Nephron progenitor cell (in vitro differentiated cells): Measurements from ENCODE around the gene UBE2R2.
"Not testable (repeated sequence)": the region's sequence is repeated elsewhere in the genome, so short reads cannot be mapped to it uniquely, and the experiment has no call there.

Experiments
- DNase-seq: peaks from one replicate; pipeline ENCODE4 v3.0.0; 2021
- H3K27ac Mint-ChIP-seq: 2 replicates; pipeline ENCODE4 v1.8.0; 2021; ENCODE audit warnings: mild to moderate bottlenecking, moderate library complexity, mixed read lengths
- H3K27me3 Mint-ChIP-seq: 2 replicates; pipeline ENCODE4 v1.8.0; 2021; ENCODE audit warnings: mild to moderate bottlenecking, low read depth, mixed read lengths; ENCODE audit not compliant: poor library complexity
- H3K36me3 Mint-ChIP-seq: 2 replicates; pipeline ENCODE4 v1.8.0; 2021; ENCODE audit warnings: low read depth, mixed read lengths
- H3K4me1 Mint-ChIP-seq: 2 replicates; pipeline ENCODE4 v1.8.0; 2021; ENCODE audit warnings: mixed read lengths
- H3K4me3 Mint-ChIP-seq: 2 replicates; pipeline ENCODE4 v1.8.0; 2021; ENCODE audit warnings: mild to moderate bottlenecking, moderate library complexity, mixed read lengths
- H3K9me3 Mint-ChIP-seq: 2 replicates; pipeline ENCODE4 v1.8.0; 2021; ENCODE audit warnings: mild to moderate bottlenecking, moderate library complexity, mixed read lengths
- CTCF ChIP-seq: fragments of 200-600 bp; sonication (generic); IDR thresholded peaks from 2 replicates; pipeline ENCODE4 v1.5.0; 2021; ENCODE audit warnings: antibody characterized with exemption

The UBE2R2 gene

GRCh38 chr9:33851301-33851700 lies 34.3 kb downstream of the UBE2R2 start:
- H3K4me1 Mint-ChIP-seq = peaks cover 16% of the 10 kb centered on the region
- peaks cover 3% of the 10 kb centered on the region for H3K9me3 Mint-ChIP-seq
- H3K27ac Mint-ChIP-seq = peak overlapping the region; percentile 57
- no peaks in the 10 kb centered on the region for H3K27me3 Mint-ChIP-seq
- H3K4me3 Mint-ChIP-seq = no peak overlapping the region
- TF ChIP-seq CTCF = no peak
- peaks cover 29% of the 10 kb centered on the region for H3K36me3 Mint-ChIP-seq
- DNase-seq = no peak

GRCh38 chr9:33852216-33852826 lies 35.4 kb downstream of the UBE2R2 start:
- peaks cover 30% of the 10 kb centered on the region for H3K36me3 Mint-ChIP-seq
- H3K27me3 Mint-ChIP-seq = no peaks in the 10 kb centered on the region
- DNase-seq = peak; percentile 21
- peak overlapping the region; percentile 29 for H3K27ac Mint-ChIP-seq
- no peaks in the 10 kb centered on the region for H3K9me3 Mint-ChIP-seq
- H3K4me3 Mint-ChIP-seq = no peak overlapping the region
- TF ChIP-seq CTCF = peak; percentile 25
- H3K4me1 Mint-ChIP-seq = peaks cover 16% of the 10 kb centered on the region

GRCh38 chr9:33856247-33856646 lies 39.3 kb downstream of the UBE2R2 start:
- no peak overlapping the region for H3K4me3 Mint-ChIP-seq
- no peak for TF ChIP-seq CTCF
- H3K4me1 Mint-ChIP-seq = peaks cover 2% of the 10 kb centered on the region
- no peak for DNase-seq
- peaks cover 48% of the 10 kb centered on the region for H3K36me3 Mint-ChIP-seq
- no peaks in the 10 kb centered on the region for H3K27me3 Mint-ChIP-seq
- H3K27ac Mint-ChIP-seq = no peak overlapping the region
- H3K9me3 Mint-ChIP-seq = no peaks in the 10 kb centered on the region

GRCh38 chr9:33858423-33858822 lies 41.5 kb downstream of the UBE2R2 start:
- Mint-ChIP-seq H3K27me3 (no peaks in the 10 kb centered on the region), H3K4me3 (no peak overlapping the region), H3K9me3 (peaks cover 6% of the 10 kb centered on the region), H3K36me3 (peaks cover 69% of the 10 kb centered on the region), H3K27ac (no peak overlapping the region), H3K4me1 (no peaks in the 10 kb centered on the region)
- DNase-seq = no peak
- TF ChIP-seq CTCF = no peak

GRCh38 chr9:33860200-33860871 lies 43.4 kb downstream of the UBE2R2 start:
- no peak for DNase-seq
- Mint-ChIP-seq H3K27ac (peak overlapping the region; percentile 96), H3K4me1 (no peaks in the 10 kb centered on the region), H3K9me3 (peaks cover 18% of the 10 kb centered on the region), H3K36me3 (peaks cover 71% of the 10 kb centered on the region), H3K4me3 (no peak overlapping the region), H3K27me3 (no peaks in the 10 kb centered on the region)
- peak; percentile 11 for TF ChIP-seq CTCF

- peaks cover 72% of the 10 kb centered on the region for H3K36me3 Mint-ChIP-seq
- TF ChIP-seq CTCF = no peak
These were observed 45.0 kb downstream of the UBE2R2 start for GRCh38 chr9:33861917-33862453.

GRCh38 chr9:33863027-33863426 lies 46.1 kb downstream of the UBE2R2 start:
- DNase-seq, H3K4me3 Mint-ChIP-seq, H3K4me1 Mint-ChIP-seq, H3K27me3 Mint-ChIP-seq, H3K27ac Mint-ChIP-seq: not testable (repeated sequence)
- Mint-ChIP-seq H3K36me3 (peaks cover 72% of the 10 kb centered on the region), H3K9me3 (peaks cover 23% of the 10 kb centered on the region)

More at GRCh38 chr9:33861917-33862453, 45.0 kb downstream of the UBE2R2 start:
- H3K27me3 Mint-ChIP-seq = no peaks in the 10 kb centered on the region
- no peaks in the 10 kb centered on the region for H3K4me1 Mint-ChIP-seq
- H3K4me3 Mint-ChIP-seq = no peak overlapping the region
- DNase-seq = no peak
- peaks cover 23% of the 10 kb centered on the region for H3K9me3 Mint-ChIP-seq
- H3K27ac Mint-ChIP-seq = peak overlapping the region; percentile 78
